Neuronal stem cell (in vitro differentiated cells): ENCODE results near the gene NPAS3.

Experiments
- DNase-seq: peaks from one replicate; pipeline ENCODE4 v3.0.0-alpha.2; 2013; ENCODE audit warnings: low spot score
- H2AFZ ChIP-seq: one replicate; pipeline ENCODE4 v1.6.1; 2013; ENCODE audit warnings: mild to moderate bottlenecking, low read length, inconsistent platforms
- H2AK5ac ChIP-seq: 2 replicates; pipeline ENCODE4 v1.6.1; 2013; ENCODE audit warnings: low read depth, mild to moderate bottlenecking, inconsistent platforms, low read length, moderate library complexity, mixed read lengths
- H2BK120ac ChIP-seq: 2 replicates; pipeline ENCODE4 v1.6.1; 2013; ENCODE audit warnings: low read depth, mild to moderate bottlenecking, inconsistent platforms, low read length, moderate library complexity, mixed read lengths
- H2BK12ac ChIP-seq: one replicate; pipeline ENCODE4 v1.6.1; 2013; ENCODE audit warnings: low read length, inconsistent platforms
- H2BK15ac ChIP-seq: 2 replicates; pipeline ENCODE4 v1.6.1; 2013; ENCODE audit warnings: mild to moderate bottlenecking, low read length, inconsistent platforms, mixed read lengths
- H2BK5ac ChIP-seq: one replicate; pipeline ENCODE4 v1.6.1; 2013; ENCODE audit warnings: inconsistent platforms, mild to moderate bottlenecking, low read length, moderate library complexity
- H3K14ac ChIP-seq: one replicate; pipeline ENCODE4 v1.6.1; 2013; ENCODE audit warnings: low read length, inconsistent platforms
- H3K18ac ChIP-seq: 2 replicates; pipeline ENCODE4 v1.6.1; 2013; ENCODE audit warnings: low read length, inconsistent platforms
- H3K23ac ChIP-seq: 2 replicates; pipeline ENCODE4 v1.6.1; 2013; ENCODE audit warnings: low read depth, mild to moderate bottlenecking, mixed read lengths, low read length, inconsistent platforms; ENCODE audit not compliant: poor library complexity
- H3K27ac ChIP-seq: replicated peaks from 3 replicates; pipeline ENCODE4 v1.5.1; 2013; ENCODE audit warnings: low read length, inconsistent platforms
- H3K27me3 ChIP-seq, 3 experiments: 2 replicates each; pipeline ENCODE4 v1.6.1; 2013; ENCODE audit warnings: low read length in 3 of 3, mild to moderate bottlenecking in 2 of 3, inconsistent platforms in 1 of 3, low read depth in 1 of 3, mixed read lengths in 1 of 3, moderate library complexity in 1 of 3; ENCODE audit not compliant: control insufficient read depth in 3 of 3, insufficient read depth in 3 of 3
- H3K36me3 ChIP-seq, 2 donors: replicated peaks in 1 of 2; 2 replicates each; pipeline ENCODE4 v1.6.1; 2013; ENCODE audit warnings: low read length in 2 of 2; ENCODE audit not compliant: control insufficient read depth in 2 of 2, insufficient read depth in 2 of 2
- H3K4ac ChIP-seq: 2 replicates; pipeline ENCODE4 v1.6.1; 2013; ENCODE audit warnings: inconsistent platforms, mild to moderate bottlenecking, low read length, moderate library complexity
- H3K4me1 ChIP-seq, 2 donors: 1 replicate in 1 of 2; 2 replicates in 1 of 2; pipeline ENCODE4 v1.6.1; 2013; ENCODE audit warnings: low read length in 2 of 2, low read depth in 1 of 2; ENCODE audit not compliant: control insufficient read depth in 2 of 2, insufficient read depth in 1 of 2
- H3K4me2 ChIP-seq: one replicate; pipeline ENCODE4 v1.6.1; 2013; ENCODE audit warnings: mild to moderate bottlenecking, low read length, inconsistent platforms; ENCODE audit not compliant: insufficient read depth, poor library complexity, severe bottlenecking
- H3K4me3 ChIP-seq, 2 donors: 2 replicates each; pipeline ENCODE4 v1.5.1; 2013; ENCODE audit warnings: low read length in 2 of 2, mild to moderate bottlenecking in 2 of 2, inconsistent platforms in 1 of 2, moderate library complexity in 1 of 2
- H3K79me1 ChIP-seq: one replicate; pipeline ENCODE4 v1.6.1; 2013; ENCODE audit warnings: low read depth, mild to moderate bottlenecking, inconsistent platforms, low read length, moderate library complexity
- H3K9ac ChIP-seq: one replicate; pipeline ENCODE4 v1.6.1; 2013; ENCODE audit warnings: mild to moderate bottlenecking, low read depth, low read length, inconsistent platforms; ENCODE audit not compliant: poor library complexity
- H3K9me3 ChIP-seq, 2 donors: replicated peaks in 1 of 2; 2 replicates each; pipeline versions ENCODE3 to v1.6.1; 2013; ENCODE audit warnings: low read length in 2 of 2, mild to moderate bottlenecking in 2 of 2, inconsistent platforms in 1 of 2, low read depth in 1 of 2, mixed read lengths in 1 of 2, moderate library complexity in 1 of 2; ENCODE audit not compliant: control insufficient read depth in 2 of 2, insufficient read depth in 1 of 2
- H4K8ac ChIP-seq: one replicate; pipeline ENCODE4 v1.6.1; 2013; ENCODE audit warnings: low read depth, mild to moderate bottlenecking, inconsistent platforms, low read length, moderate library complexity
- H4K91ac ChIP-seq: one replicate; pipeline ENCODE4 v1.6.1; 2013; ENCODE audit warnings: low read length, low read depth, mild to moderate bottlenecking, inconsistent platforms; ENCODE audit not compliant: poor library complexity
- WGBS, 2 donors: extraction: QIAGEN DNeasy Blood & Tissue Kit; methylation state at CpG; one replicate each; pipeline ENCODE4 v1.1.7; 2013; ENCODE audit warnings: missing lambda C conversion rate in 2 of 2, mixed read lengths in 1 of 2; ENCODE audit not compliant: insufficient read length in 2 of 2, insufficient replicate concordance in 1 of 2; ENCODE audit errors: extremely low coverage in 2 of 2; 5-methylcytosine and 5-hydroxymethylcytosine counted together

Gene NPAS3

DNA sequence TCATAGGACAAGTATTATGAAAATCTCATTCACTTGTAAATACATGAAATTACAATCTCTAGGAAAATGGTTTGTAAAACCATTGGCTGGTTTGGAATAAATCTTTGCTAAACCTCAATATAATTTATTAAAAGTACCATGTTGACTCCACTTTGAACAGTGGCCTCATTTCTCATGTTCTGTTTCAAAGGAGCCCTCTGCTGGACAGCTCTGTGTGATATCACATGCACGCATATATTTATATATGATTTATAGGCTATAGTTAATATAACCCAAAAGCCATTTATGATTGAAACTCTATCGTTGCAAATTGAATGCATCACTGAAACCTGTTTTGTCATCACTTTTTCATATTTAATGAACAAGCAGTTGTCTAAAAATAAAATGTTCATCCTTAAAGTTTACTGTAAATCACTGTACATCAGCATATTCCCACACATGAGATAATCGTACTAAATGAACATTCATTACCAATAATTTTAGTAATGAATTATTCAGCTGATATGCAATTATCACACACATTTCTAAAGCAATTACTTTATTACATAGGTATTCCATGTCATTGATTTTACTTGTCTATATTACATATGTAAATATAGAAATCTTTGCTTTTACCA, 493.8 kb downstream of the NPAS3 start:
- Histone ChIP-seq H3K14ac (no peak overlapping the region), H2BK12ac (no peak overlapping the region), H3K36me3 (no peaks in the 10 kb centered on the region), H3K27me3 (no peaks in the 10 kb centered on the region), H3K18ac (no peak overlapping the region), H2AK5ac (no peak overlapping the region), H3K23ac (no peak overlapping the region), H2BK15ac (no peak overlapping the region), H4K8ac (no peak overlapping the region), H2AFZ (no peak overlapping the region), H3K27ac (no peak overlapping the region), H3K9ac (no peak overlapping the region), H2BK120ac (no peak overlapping the region), H2BK5ac (no peak overlapping the region), H3K4me2 (no peak overlapping the region), H3K79me1 (no peaks in the 10 kb centered on the region), H4K91ac (no peak overlapping the region), H3K4ac (no peak overlapping the region), H3K4me3 (no peak overlapping the region), H3K4me1 (peaks cover 6 to 8% of the 10 kb centered on the region in 2 donors), H3K9me3 (no peaks in the 10 kb centered on the region)
- WGBS, 2 donors, result no CpG with 5 or more reads among the region's 3 CpGs
- no peak for DNase-seq

- Histone ChIP-seq H3K9ac (no peak overlapping the region), H3K4me2 (no peak overlapping the region)
These were observed 494.7 kb downstream of the NPAS3 start for GRCh38 chr14:33433396-33433795.

DNA sequence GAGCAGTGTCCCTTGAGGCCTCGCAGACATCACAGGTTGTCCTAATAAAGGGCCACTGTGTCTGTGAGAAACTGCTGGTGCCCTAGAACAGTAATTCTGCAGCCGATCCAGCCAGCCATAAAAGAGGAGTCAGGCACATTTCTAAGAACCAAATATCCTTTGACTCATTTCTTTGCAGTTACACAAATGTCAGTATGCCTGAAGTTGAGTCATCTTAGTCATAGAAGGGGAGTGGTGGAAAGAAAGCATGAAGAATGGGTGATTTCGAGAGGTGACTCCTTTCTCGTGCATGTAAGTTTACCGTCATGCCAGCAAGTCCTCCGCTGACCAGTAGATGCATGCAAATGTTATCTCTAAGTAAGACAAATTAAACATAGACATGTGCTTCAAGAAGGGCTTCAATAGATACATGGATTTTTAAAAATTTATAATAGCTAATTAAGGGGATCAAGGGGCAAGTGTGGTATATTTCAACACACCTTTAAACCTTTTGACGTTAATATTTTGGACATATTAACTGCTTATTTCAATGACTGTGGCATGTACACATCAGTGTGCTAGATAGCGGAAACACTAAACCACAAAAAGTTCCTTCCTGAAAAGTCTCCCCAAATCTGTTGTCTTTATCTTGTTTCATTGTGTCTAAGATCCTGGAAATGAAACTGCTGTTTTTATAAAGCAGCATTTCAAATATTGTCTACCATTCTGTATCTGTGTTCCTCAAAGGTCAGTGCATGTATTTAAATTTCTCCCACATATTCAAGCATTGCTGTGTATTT, 497.4 kb downstream of the NPAS3 start:
- no peak overlapping the region for H3K4me3 ChIP-seq
- H3K9ac ChIP-seq, result no peak overlapping the region
- H2BK12ac ChIP-seq, result no peak overlapping the region
- no peak overlapping the region for H4K8ac ChIP-seq
- H3K27me3 ChIP-seq, result no peaks in the 10 kb centered on the region
- H3K27ac ChIP-seq, result no peak overlapping the region
- H3K79me1 ChIP-seq, result no peaks in the 10 kb centered on the region
- no peak for DNase-seq
- H2BK5ac ChIP-seq, result no peak overlapping the region
- no peak overlapping the region for H3K4ac ChIP-seq
- H2AFZ ChIP-seq, result no peak overlapping the region
- H2BK15ac ChIP-seq, result no peak overlapping the region
- H3K23ac ChIP-seq, result no peak overlapping the region
- no CpG with 5 or more reads among the region's 8 CpGs for WGBS, 2 donors
- no peak overlapping the region for H4K91ac ChIP-seq
- no peak overlapping the region for H3K18ac ChIP-seq
- H3K14ac ChIP-seq, result no peak overlapping the region
- no peak overlapping the region for H2AK5ac ChIP-seq
- H3K36me3 ChIP-seq, result peaks cover 0 to 3% of the 10 kb centered on the region in 2 donors
- no peak overlapping the region for H3K4me2 ChIP-seq
- H2BK120ac ChIP-seq, result no peak overlapping the region
- H3K9me3 ChIP-seq, result peaks cover 0 to 7% of the 10 kb centered on the region in 2 donors
- H3K4me1 ChIP-seq, result peaks cover 0 to 2% of the 10 kb centered on the region in 2 donors

More at GRCh38 chr14:33433396-33433795, 494.7 kb downstream of the NPAS3 start:
- Histone ChIP-seq H3K4ac (no peak overlapping the region), H2BK5ac (no peak overlapping the region), H3K79me1 (no peaks in the 10 kb centered on the region), H3K14ac (no peak overlapping the region), H3K23ac (no peak overlapping the region), H3K27me3 (no peaks in the 10 kb centered on the region), H3K4me3 (no peak overlapping the region), H3K18ac (no peak overlapping the region), H3K36me3 (no peaks in the 10 kb centered on the region), H2BK15ac (no peak overlapping the region), H3K9me3 (peaks cover 0 to under 1% of the 10 kb centered on the region in 2 donors), H3K27ac (no peak overlapping the region), H4K8ac (no peak overlapping the region), H3K4me1 (peaks cover 6 to 8% of the 10 kb centered on the region in 2 donors), H2AK5ac (no peak overlapping the region), H4K91ac (no peak overlapping the region), H2AFZ (no peak overlapping the region), H2BK120ac (no peak overlapping the region), H2BK12ac (no peak overlapping the region)
- DNase-seq, result no peak
- WGBS, 2 donors, result no CpG with 5 or more reads among the region's 1 CpG

- Histone ChIP-seq H3K4ac (no peak overlapping the region), H2BK120ac (no peak overlapping the region), H3K18ac (no peak overlapping the region), H3K36me3 (peaks cover 0 to 15% of the 10 kb centered on the region in 2 donors), H4K8ac (no peak overlapping the region), H4K91ac (no peak overlapping the region), H3K4me2 (no peak overlapping the region), H3K4me3 (no peak overlapping the region), H3K9me3 (peaks cover 0 to 28% of the 10 kb centered on the region in 2 donors), H2BK12ac (no peak overlapping the region), H3K23ac (no peak overlapping the region), H3K27me3 (no peaks in the 10 kb centered on the region), H2BK15ac (no peak overlapping the region), H2BK5ac (no peak overlapping the region), H3K27ac (no peak overlapping the region), H3K14ac (no peak overlapping the region), H3K9ac (no peak overlapping the region), H3K4me1 (peaks cover 0 to 6% of the 10 kb centered on the region in 2 donors), H3K79me1 (no peaks in the 10 kb centered on the region), H2AFZ (no peak overlapping the region), H2AK5ac (no peak overlapping the region)
- DNase-seq, result no peak
- WGBS, 2 donors, result no CpG with 5 or more reads among the region's 4 CpGs
These were observed 503.0 kb downstream of the NPAS3 start for GRCh38 chr14:33441633-33442032.
